RWPE1 (cell line): Measurements from ENCODE around the gene CRELD2.

Experiments used
- CTCF ChIA-PET: fragments of 350-600 bp; sonication (Branson Sonifier 250); formaldehyde crosslinking; extraction: SDS; loops from one replicate; lab custom pipeline; 2021; lab: Yijun Ruan, JAX
- POLR2A ChIA-PET: fragments of 400-600 bp; formaldehyde crosslinking; extraction: SDS; loops from one replicate; lab custom pipeline; 2020; ENCODE audit warnings: antibody characterized with exemption; ENCODE audit not compliant: low non-redundant PET; lab: Yijun Ruan, JAX
- DNase-seq: peaks from one replicate; pipeline ENCODE4 v3.0.0; 2012; ENCODE audit warnings: low spot score
- H3K27ac ChIP-seq: fragments of 450-650 bp; 2 replicates; pipeline ENCODE4 v1.5.1; 2017
- CTCF ChIP-seq: fragments of 450-650 bp; conservative IDR thresholded peaks from 2 replicates; pipeline ENCODE4 v1.5.1; 2017; ENCODE audit warnings: low read depth, mild to moderate bottlenecking

CRELD2 gene

DNA sequence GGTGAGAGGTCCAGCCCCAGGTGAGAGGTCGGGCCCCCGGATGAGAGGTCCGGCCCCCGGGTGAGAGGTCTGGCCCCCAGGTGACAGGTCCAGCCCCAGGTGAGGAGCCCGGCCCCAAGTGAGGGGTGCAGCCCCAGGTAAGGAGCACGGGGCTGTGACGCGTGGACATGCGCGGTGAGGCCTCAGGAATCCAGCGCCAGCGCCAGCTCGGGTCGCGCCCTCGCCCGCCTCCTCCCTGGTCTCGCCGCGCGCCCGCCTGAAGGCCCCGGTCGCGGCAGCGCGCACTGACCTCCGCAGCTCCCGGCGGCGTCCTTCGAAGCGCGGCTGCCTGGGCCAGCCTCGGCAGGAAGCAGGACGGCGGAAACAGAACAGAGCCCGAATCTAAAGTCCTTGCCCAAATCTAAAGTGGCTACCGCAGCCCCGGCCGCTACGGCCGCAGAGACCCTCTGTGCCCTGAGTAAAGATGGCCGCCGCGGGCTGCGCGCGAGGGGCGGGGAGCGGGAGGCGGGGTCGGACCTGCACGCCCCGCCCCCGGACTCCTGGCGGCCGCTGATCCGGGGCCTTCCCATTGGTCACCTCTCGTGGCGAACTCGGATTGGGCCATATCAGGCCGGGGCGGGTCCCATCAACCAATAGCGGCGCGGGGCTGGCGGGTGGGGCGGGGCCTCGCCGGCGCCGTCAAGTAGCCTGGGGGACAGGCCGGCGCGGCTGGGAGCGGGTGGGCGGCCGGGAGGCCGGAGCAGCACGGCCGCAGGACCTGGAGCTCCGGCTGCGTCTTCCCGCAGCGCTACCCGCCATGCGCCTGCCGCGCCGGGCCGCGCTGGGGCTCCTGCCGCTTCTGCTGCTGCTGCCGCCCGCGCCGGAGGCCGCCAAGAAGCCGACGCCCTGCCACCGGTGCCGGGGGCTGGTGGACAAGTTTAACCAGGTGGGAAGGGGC lies at the start of gene CRELD2, which contains the start of gene ALG12:
TSS of gene CRELD2 (plus strand) at position 661 of the 937 bp plus-strand sequence. CDS start at position 797, 136 bp downstream.
TSS of gene ALG12 (minus strand) at position 465 of the 937 bp plus-strand sequence. CDS start 4,673 bp downstream, outside the sequence.
- H3K27ac ChIP-seq = peak within 1 kb of the TSS; percentile 90
- peak; percentile 97 for DNase-seq
- POLR2A ChIA-PET = no interaction called here
- TF ChIP-seq CTCF = no peak
- CTCF ChIA-PET = no interaction called here

- TF ChIP-seq CTCF = no peak
- DNase-seq = no peak
- H3K27ac ChIP-seq = no peak overlapping the region
- ChIA-PET POLR2A (no interaction called here), CTCF (no interaction called here)
Observed at GRCh38 chr22:49869086-49869830, 49.2 kb upstream of the CRELD2 start.

DNA sequence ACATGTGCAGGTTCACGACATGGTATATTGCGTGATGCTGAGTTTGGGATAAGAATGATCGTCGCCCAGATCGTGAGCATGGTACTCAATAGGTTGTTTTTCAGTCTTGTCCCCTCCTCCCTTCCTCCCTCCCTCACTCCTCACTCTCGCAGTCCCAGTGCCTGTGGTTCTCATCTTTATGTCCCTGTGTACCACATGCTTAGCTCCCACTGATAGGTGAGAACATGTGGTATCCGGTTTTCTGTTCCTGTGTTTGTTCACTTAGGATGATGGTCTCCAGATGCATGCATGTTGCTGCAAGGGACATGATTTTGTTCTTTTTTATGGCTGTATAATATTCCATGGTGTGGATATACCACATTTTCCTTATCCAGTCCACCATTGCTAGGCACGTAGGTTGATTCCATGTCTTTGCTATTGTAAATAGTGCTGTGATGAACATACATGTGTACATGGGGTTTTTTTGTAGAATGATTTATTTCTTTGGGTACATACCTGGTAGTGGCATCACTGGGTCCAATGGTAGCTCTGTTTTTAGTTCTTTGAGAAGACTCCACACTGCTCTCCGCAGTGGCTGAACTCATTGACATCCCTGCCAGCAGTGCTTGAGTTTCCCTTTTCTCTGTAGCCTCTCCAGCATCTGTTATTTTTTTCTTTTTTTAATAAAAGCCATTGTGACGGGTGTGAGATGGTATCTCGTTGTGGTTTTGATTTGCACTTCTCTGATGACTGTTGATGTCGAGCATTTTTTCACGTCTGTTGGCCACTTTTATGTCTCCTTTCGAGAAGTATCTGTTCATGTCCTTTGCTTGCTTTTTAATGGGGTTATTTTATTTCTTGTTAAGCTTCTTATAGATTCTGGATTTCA lies 48.4 kb upstream of the CRELD2 start:
- no peak overlapping the region for H3K27ac ChIP-seq
- ChIA-PET POLR2A (no interaction called here), CTCF (no interaction called here)
- TF ChIP-seq CTCF = no peak
- DNase-seq = no peak

DNA sequence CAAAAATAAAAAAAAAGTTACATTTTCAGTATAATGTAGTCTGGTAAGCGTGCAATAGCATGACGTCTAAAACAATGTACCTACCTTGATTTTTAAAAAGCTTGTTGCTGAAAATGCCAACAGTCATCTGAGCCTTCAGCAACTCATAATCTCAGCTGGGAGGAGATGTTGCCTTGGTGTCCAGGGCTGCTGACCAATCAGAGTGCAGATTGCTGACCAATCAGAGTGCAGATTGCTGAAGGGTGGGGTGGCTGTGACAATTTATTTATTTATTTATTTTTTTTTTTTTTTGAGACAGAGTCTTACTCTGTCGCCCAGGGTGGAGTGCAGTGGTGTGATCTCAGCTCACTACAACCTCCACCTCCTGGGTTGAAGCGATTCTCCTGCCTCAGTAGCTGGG lies 47.0 kb upstream of the CRELD2 start:
- CTCF ChIA-PET = no interaction called here
- peak; percentile 13 for DNase-seq

DNA sequence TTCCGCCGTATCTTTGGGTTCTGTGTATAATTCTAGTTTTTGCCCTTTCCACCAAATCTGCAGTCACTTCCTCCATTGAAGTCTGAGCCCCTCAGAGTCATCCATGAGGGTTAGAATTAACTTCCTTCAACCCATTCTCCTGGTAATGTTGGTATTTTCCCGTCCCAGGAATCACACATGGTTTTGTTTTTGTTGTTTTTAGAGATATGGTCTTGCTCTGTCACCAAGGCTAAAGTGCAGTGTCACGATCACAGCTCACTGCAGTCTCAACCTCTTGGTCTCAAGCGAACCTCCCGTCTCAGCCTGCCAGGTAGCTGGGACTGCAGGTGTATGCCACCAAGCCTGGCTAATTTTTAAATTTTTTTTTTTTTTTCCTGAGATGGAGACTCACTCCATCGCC lies 46.1 kb upstream of the CRELD2 start:
- ChIA-PET POLR2A (no interaction called here), CTCF (no interaction called here)
- DNase-seq = no peak
- TF ChIP-seq CTCF = no peak
- H3K27ac ChIP-seq = no peak overlapping the region

More for the DNA sequence above, 47.0 kb upstream of the CRELD2 start:
- TF ChIP-seq CTCF = no peak
- no peak overlapping the region for H3K27ac ChIP-seq
- POLR2A ChIA-PET = no interaction called here
